HG02759 (cell line): Measurements from ENCODE around the gene PLEKHO2.

Source experiments
- ATAC-seq: cut with Tn5 transposase; IDR thresholded peaks from one replicate; pipeline ENCODE4 v1.9.1; 2021; ENCODE audit warnings: mild to moderate bottlenecking, moderate library complexity; ENCODE audit not compliant: unreplicated experiment

PLEKHO2 gene

GRCh38 chr15:64891561-64891960 lies 49.8 kb downstream of the PLEKHO2 start:
- no peak for ATAC-seq

DNA sequence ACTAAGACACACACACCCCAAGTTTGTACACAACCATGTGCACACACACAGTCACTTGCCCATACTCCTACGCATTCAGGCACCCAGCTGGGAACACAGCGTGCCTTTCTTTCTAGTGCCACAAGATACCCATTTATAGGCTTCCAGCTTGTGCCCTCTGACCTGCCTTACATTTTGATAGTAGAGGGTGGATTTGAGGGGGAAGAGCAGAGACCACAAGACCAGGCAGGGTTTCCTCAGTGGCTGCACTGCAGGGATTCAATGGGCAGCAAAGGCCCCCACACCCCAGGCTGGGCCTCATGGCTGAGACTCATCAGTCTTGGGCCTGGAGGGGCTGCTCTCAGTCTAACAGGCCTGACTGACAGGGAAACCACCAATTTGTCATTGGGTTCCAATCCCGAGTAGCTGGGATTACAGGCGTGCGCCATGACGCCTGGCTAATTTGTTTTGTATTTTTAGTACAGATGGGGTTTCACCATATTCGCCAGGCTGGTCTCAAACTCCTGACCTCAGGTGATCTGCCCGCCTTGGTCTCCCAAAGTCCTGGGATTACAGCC lies 51.2 kb downstream of the PLEKHO2 start:
- ATAC-seq = no peak

- peak; percentile 72 for ATAC-seq
Measured at GRCh38 chr15:64893481-64894394, 52.0 kb downstream of the PLEKHO2 start.

DNA sequence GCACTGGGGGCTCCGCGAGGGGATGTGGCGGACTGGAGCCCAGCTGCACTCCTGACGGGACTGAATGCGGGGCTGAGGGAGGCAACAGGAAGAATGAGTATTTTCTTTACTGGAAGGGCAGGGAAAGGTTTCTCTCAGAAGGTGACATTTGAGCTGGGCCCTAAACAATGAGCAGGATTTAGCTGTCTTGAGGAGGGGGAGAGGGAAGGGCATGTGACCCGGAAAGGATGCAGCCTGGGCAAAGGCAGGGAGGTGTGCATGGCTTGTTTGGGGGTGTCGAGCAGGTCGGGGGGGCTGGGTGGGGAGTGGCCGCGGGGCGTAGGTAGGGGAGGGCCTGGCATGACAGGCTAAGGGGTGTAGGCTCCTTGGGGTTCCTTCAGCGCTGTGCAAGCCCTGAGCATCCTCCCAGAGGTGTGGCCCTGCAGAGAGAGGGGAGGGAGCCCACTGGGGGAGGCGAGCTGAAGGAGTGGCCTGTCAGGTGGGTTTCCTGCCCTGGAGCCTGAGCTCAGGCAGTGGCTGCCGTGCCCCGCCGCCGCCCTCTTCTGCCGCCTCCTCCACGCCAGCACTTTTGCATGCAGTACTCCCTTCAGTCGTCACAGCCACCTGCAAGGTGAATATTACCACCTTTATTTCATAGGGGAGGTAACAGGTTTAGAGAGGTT lies 52.8 kb downstream of the PLEKHO2 start:
- ATAC-seq = peak; percentile 32

- peak; percentile 24 for ATAC-seq
Measured at GRCh38 chr15:64895285-64896065, 53.8 kb downstream of the PLEKHO2 start.

DNA sequence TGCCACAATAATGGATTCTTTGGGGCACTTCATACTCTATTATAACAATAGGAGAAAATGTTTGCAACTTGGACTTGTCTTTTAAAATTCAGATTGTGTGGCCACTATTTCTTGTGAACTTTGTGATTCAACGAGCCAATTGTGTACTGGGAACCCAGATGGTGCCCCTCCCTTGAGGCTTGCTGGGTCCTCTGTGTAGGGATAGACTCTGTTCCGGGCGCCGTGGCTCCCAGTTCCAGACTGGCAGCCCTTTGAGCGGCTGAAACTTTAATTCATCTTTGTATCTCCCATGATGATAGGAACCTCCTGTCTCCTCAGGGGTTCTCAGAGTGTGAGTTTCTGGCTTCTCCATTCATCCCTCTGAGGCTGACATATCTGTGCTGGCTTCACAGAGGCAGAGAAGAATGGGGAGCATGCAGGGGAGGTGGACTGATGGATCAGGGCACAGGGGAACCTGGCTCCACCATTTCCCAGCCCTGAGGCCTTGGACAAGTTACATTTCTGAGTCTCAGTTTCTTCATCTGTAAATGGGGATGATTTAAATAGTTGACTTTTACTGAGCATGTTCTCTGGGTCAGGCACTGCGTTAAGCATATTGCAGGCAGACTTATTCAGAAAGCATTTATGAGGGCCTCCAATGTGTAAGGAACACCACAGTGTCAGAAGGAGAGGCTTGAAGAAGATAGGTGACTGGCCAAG lies 54.8 kb downstream of the PLEKHO2 start:
- no peak for ATAC-seq

- no peak for ATAC-seq
Measured at GRCh38 chr15:64897345-64897985, 55.8 kb downstream of the PLEKHO2 start.

GRCh38 chr15:64898406-64898805 lies 56.7 kb downstream of the PLEKHO2 start:
- no peak for ATAC-seq

- ATAC-seq = no peak
Measured at GRCh38 chr15:64901141-64901540, 59.4 kb downstream of the PLEKHO2 start.

GRCh38 chr15:64901914-64902313 lies 60.2 kb downstream of the PLEKHO2 start:
- no peak for ATAC-seq

DNA sequence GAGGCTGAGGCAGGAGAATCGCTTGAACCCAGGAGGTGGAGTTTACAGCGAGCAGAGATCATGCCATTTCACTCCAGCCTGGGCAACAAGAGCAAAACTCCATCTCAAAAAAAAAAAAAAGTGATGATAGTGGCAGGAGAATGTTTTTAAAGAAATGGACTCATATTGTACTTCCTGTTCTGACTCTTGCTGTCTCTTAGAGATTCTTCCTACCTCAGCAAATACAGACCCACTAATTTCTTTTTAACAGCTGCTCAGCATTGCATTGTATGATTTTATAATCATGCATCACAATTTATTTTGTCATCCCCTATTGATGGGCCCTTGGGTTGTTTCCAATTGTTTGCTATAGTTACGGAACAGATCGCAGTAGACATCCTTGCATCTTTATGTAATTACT lies 61.1 kb downstream of the PLEKHO2 start:
- ATAC-seq = no peak

DNA sequence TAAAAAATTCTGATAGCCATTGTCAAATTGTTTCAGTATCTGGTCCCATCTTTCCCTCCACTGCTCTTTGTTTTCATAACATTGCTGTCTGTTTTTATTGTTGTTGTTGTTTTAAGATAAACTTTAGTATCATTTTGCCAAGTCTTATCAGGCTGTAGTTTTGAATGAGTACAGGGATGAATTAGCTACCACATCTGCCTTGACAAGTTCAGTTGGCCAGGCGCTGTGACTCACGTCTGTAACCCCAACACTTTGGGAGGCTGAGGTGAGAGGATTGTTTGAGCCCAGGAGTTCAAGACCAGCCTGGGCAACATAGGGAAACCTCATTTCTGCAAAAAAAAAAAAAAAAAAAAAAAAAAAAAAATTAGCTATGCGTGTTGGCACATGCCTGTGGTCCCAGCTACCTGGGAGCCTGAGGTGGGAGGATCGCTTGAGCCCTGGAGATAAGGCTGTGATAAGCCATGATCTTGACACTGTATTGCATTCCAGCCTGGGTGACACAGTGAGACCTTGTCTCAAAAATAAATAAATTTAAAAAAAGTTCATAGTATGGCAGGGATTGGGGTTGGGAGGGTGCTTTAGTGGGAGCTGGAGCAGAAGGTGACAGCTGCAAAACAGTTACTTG lies 61.7 kb downstream of the PLEKHO2 start:
- ATAC-seq = no peak

- no peak for ATAC-seq
Measured at GRCh38 chr15:64904189-64904588, 62.5 kb downstream of the PLEKHO2 start.

DNA sequence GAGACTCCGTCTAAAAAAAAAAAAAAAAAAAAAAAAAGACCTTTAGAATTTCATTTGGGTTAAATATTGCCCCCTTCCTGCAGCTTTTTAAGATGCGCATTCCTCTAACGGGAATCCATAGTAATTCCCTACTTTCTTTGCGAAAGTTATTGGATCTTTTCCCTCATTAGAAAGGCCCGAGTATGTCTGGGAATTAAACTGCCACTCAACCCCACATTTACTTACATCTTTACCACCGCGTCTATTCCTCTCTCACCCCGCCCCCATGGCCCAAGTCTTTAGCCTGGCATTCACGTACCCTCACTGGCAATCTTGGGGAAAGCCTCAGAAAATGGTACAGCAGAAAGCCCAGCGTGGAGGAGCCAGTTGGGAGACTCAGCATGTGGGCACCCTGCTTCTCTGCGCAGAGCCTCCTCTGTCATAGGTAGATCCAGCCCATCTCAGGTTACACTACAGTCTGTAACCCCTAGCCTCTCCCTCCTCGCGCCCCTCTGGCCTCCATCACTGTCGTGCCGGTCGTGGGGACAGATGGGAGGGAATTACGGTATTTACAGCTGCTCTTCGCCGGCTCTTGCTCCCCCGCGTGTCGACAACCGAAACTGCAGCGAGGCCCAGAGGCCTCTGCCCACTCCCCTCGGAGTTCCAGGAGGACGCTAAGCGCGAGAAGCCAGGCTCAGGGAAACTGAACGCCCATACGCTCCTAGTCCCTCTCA lies 63.6 kb downstream of the PLEKHO2 start:
- ATAC-seq = peak; percentile 47

DNA sequence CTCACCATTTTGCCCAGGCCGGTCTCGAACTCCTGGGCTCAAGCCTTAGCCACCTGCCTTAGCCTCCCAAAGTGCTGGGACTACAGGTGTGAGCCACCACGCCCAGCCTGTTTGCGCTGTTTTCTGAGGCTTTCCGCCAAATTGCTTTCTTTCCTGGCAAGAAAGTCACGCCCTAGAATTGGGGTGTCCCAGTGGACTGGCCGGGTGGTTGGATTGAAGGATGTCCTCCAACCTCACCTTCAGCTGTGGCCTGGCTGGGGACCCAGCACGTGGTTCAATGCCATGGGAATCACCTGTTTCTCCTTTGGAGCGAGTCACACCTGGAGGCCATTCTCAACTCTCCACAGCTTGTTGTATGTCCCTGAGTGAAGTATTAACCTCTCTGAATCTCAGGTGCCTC lies 64.2 kb downstream of the PLEKHO2 start:
- ATAC-seq = no peak

DNA sequence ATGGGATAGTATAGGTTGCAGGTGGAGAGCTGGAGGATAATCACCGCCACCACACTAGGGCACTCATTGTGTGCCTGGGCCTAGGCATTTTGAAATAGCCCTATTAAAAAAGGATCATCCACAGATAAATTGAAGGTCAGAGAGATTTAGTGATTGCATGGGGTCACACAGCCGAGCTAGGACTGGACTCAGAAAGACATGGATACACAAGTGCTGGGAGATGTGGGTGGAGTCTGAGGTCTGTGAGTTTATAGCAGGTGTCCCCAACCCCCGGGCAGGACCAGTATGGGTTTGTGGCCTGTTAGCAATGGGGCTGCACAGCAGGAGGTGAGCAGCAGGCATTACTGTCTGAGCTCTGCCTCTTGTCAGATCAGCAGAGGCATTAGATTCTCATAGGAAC lies 64.7 kb downstream of the PLEKHO2 start:
- ATAC-seq = no peak

DNA sequence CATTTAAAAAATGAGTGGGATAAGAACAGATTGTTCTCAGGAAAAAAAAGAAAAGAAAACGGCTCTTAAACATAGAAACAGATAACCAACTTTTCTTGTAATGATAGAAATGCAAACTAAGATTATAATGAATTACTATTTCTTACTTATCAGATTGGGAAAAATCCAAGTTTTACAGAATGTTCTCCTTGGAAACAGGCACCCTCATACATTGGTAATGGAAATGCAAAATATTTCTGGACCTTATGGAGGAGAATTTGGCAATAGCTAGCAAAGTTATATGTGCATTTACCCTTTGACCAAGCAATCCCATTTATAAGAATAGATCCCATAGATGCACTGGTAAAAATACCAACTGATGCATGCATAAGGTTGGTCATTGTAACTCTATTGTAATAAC lies 66.3 kb downstream of the PLEKHO2 start:
- no peak for ATAC-seq

DNA sequence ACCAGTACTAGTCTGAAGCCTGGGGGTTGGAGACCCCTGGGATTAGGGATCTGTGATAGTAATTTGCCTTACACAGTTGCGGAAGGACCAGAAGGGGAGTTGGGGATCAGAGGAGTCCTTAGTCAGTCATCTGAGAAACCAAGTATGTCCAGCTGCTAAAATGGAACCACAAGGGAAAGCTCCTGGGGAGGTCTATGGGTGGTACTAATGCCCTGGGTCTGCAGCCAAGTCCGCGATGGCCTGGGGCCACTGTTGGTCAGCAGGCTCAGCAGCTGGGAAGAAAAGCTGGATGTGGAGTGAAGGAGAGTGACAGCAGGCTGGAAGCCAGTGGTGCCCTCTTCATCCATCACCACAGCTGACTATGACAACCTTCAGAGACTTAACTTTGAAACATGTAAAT lies 67.8 kb downstream of the PLEKHO2 start:
- ATAC-seq = no peak
